Activated naive CD4-positive, alpha-beta T cell treated with anti-CD3 and anti-CD28 coated beads, Interleukin-2, amount 50 U/mL, for 72 hours (primary cell): ENCODE data around the gene CDK5RAP2. TPM values are rescaled to one million over a fixed set of nuclear protein-coding genes. Genes with fewer than 3 reads are reported as not detected.
A peak's percentile ranks its signal among the peaks of the same experiment; 100 is the strongest.
"Not testable (repeated sequence)": the region's sequence is repeated elsewhere in the genome, so short reads cannot be mapped to it uniquely, and the experiment has no call there.

Experiments used
- ATAC-seq, 2 donors: fragments of 150-1000 bp; cut with Tn5 transposase; 2 replicates each; pipeline ENCODE4 v1.10.0; 2021; ENCODE audit warnings: mild to moderate bottlenecking in 2 of 2, moderate library complexity in 2 of 2
- DNase-seq, 2 donors: peaks; one replicate each; pipeline ENCODE4 v3.0.0; 2021 to 2022; ENCODE audit warnings: low spot score in 2 of 2
- H3K27ac Mint-ChIP-seq, 2 donors: one replicate each; pipeline ENCODE4 v1.8.0; 2022; ENCODE audit warnings: mild to moderate bottlenecking in 2 of 2, mixed read lengths in 2 of 2
- H3K36me3 Mint-ChIP-seq, 2 donors: one replicate each; pipeline ENCODE4 v1.8.0; 2022; ENCODE audit warnings: mixed read lengths in 2 of 2
- H3K9me3 Mint-ChIP-seq, 2 donors: one replicate each; pipeline ENCODE4 v1.8.0; 2022; ENCODE audit warnings: mixed read lengths in 2 of 2
- total RNA-seq, 2 donors: library from RNA; stranded (reverse); gene quantifications; one replicate each; pipeline ENCODE4 v1.2.3, GENCODE V29; 2022

CDK5RAP2 gene
- total RNA-seq, 2 donors from 2014 or later, result 85.9 to 128 TPM

GRCh38 chr9:120534266-120534665, 45.7 kb downstream of the CDK5RAP2 start:
- Mint-ChIP-seq H3K9me3 (no peaks in the 10 kb centered on the region), H3K36me3 (peaks cover 34% of the 10 kb centered on the region in 2 donors), H3K27ac (peak overlapping the region; percentile 40 to 77)
- no peak for DNase-seq
- no peak for ATAC-seq

- Mint-ChIP-seq H3K9me3 (no peaks in the 10 kb centered on the region), H3K36me3 (peaks cover 36 to 43% of the 10 kb centered on the region in 2 donors), H3K27ac (no peak overlapping the region)
- no peak for DNase-seq
- no peak for ATAC-seq
Measured at GRCh38 chr9:120532891-120533290, 47.1 kb downstream of the CDK5RAP2 start.

- H3K36me3 Mint-ChIP-seq, result peaks cover 40 to 45% of the 10 kb centered on the region in 2 donors
- no peak overlapping the region for H3K27ac Mint-ChIP-seq
- no peaks in the 10 kb centered on the region for H3K9me3 Mint-ChIP-seq
- DNase-seq (no peak), ATAC-seq (no peak)
Measured at GRCh38 chr9:120532475-120532874, 47.5 kb downstream of the CDK5RAP2 start.

GRCh38 chr9:120531683-120532300, 48.2 kb downstream of the CDK5RAP2 start:
- H3K27ac Mint-ChIP-seq, result peak overlapping the region in 1 of 2 donors; percentile 37
- ATAC-seq, result peak in 1 of 2 donors; percentile 44
- no peak for DNase-seq
- peaks cover 43 to 45% of the 10 kb centered on the region in 2 donors for H3K36me3 Mint-ChIP-seq
- no peaks in the 10 kb centered on the region for H3K9me3 Mint-ChIP-seq

- H3K36me3 Mint-ChIP-seq, result peaks cover 42 to 50% of the 10 kb centered on the region in 2 donors
- DNase-seq, H3K9me3 Mint-ChIP-seq, ATAC-seq, H3K27ac Mint-ChIP-seq: not testable (repeated sequence)
Measured at GRCh38 chr9:120530220-120530832, 49.6 kb downstream of the CDK5RAP2 start.

- DNase-seq (no peak), ATAC-seq (no peak)
Measured at GRCh38 chr9:120528829-120529228, 51.1 kb downstream of the CDK5RAP2 start.

GRCh38 chr9:120528327-120528726, 51.6 kb downstream of the CDK5RAP2 start:
- DNase-seq (no peak), ATAC-seq (no peak)
- peaks cover 34 to 38% of the 10 kb centered on the region in 2 donors for H3K36me3 Mint-ChIP-seq
- no peaks in the 10 kb centered on the region for H3K9me3 Mint-ChIP-seq
- H3K27ac Mint-ChIP-seq, result no peak overlapping the region

More at GRCh38 chr9:120528829-120529228, 51.1 kb downstream of the CDK5RAP2 start:
- Mint-ChIP-seq H3K36me3 (peaks cover 34 to 43% of the 10 kb centered on the region in 2 donors), H3K27ac (no peak overlapping the region), H3K9me3 (no peaks in the 10 kb centered on the region)

- ATAC-seq (no peak), DNase-seq (no peak)
- Mint-ChIP-seq H3K9me3 (no peaks in the 10 kb centered on the region), H3K27ac (peak overlapping the region in 1 of 2 donors; percentile 5), H3K36me3 (peaks cover 27 to 28% of the 10 kb centered on the region in 2 donors)
Measured at GRCh38 chr9:120526534-120526933, 53.4 kb downstream of the CDK5RAP2 start.

- Mint-ChIP-seq H3K9me3 (no peaks in the 10 kb centered on the region), H3K27ac (no peak overlapping the region), H3K36me3 (peaks cover 27 to 33% of the 10 kb centered on the region in 2 donors)
- DNase-seq, result no peak
- no peak for ATAC-seq
Measured at GRCh38 chr9:120524863-120525262, 55.1 kb downstream of the CDK5RAP2 start.

- ATAC-seq, result no peak
- H3K9me3 Mint-ChIP-seq, result no peaks in the 10 kb centered on the region
- no peak overlapping the region for H3K27ac Mint-ChIP-seq
- peaks cover 27 to 37% of the 10 kb centered on the region in 2 donors for H3K36me3 Mint-ChIP-seq
- no peak for DNase-seq
Measured at GRCh38 chr9:120524038-120524437, 55.9 kb downstream of the CDK5RAP2 start.

- no peak for DNase-seq
- ATAC-seq, result no peak
- H3K36me3 Mint-ChIP-seq, result peaks cover 30 to 33% of the 10 kb centered on the region in 2 donors
- no peaks in the 10 kb centered on the region for H3K9me3 Mint-ChIP-seq
- no peak overlapping the region for H3K27ac Mint-ChIP-seq
Measured at GRCh38 chr9:120522558-120522957, 57.4 kb downstream of the CDK5RAP2 start.

- Mint-ChIP-seq H3K27ac (no peak overlapping the region), H3K9me3 (no peaks in the 10 kb centered on the region), H3K36me3 (peaks cover 31 to 32% of the 10 kb centered on the region in 2 donors)
- ATAC-seq (no peak), DNase-seq (no peak)
Measured at GRCh38 chr9:120522032-120522431, 57.9 kb downstream of the CDK5RAP2 start.

- H3K27ac Mint-ChIP-seq, result no peak overlapping the region
- no peaks in the 10 kb centered on the region for H3K9me3 Mint-ChIP-seq
- ATAC-seq (no peak), DNase-seq (no peak)
- peaks cover 26 to 30% of the 10 kb centered on the region in 2 donors for H3K36me3 Mint-ChIP-seq
Measured at GRCh38 chr9:120521101-120521500, 58.9 kb downstream of the CDK5RAP2 start.

GRCh38 chr9:120515996-120516395, 64.0 kb downstream of the CDK5RAP2 start:
- H3K27ac Mint-ChIP-seq, DNase-seq: not testable (repeated sequence)

GRCh38 chr9:120515481-120515880, 64.5 kb downstream of the CDK5RAP2 start:
- H3K9me3 Mint-ChIP-seq, DNase-seq, ATAC-seq, H3K27ac Mint-ChIP-seq: not testable (repeated sequence)
- peaks cover 48 to 51% of the 10 kb centered on the region in 2 donors for H3K36me3 Mint-ChIP-seq

More at GRCh38 chr9:120515996-120516395, 64.0 kb downstream of the CDK5RAP2 start:
- H3K36me3 Mint-ChIP-seq, result peaks cover 50 to 52% of the 10 kb centered on the region in 2 donors
- not testable (repeated sequence) for H3K9me3 Mint-ChIP-seq, ATAC-seq

GRCh38 chr9:120514405-120514804, 65.6 kb downstream of the CDK5RAP2 start:
- Mint-ChIP-seq H3K27ac (no peak overlapping the region), H3K9me3 (peaks cover 0 to 5% of the 10 kb centered on the region in 2 donors), H3K36me3 (peaks cover 48 to 52% of the 10 kb centered on the region in 2 donors)
- ATAC-seq (no peak), DNase-seq (no peak)

- no peak overlapping the region for H3K27ac Mint-ChIP-seq
- ATAC-seq (peak in 1 of 2 donors; percentile 60), DNase-seq (no peak)
- H3K36me3 Mint-ChIP-seq, result peaks cover 52 to 57% of the 10 kb centered on the region in 2 donors
- peaks cover 3 to 5% of the 10 kb centered on the region in 2 donors for H3K9me3 Mint-ChIP-seq
Measured at GRCh38 chr9:120513825-120514396, 66.1 kb downstream of the CDK5RAP2 start.
